ENCODE data around the gene PEMT. TPM values are rescaled to one million over a fixed set of nuclear protein-coding genes. Genes with fewer than 3 reads are reported as not detected.

The PEMT gene
- polyA plus RNA-seq, 2 of the 4 experiments (the other 2 are of a cell fraction), result 47.5 to 47.8 TPM

- TF ChIP-seq CTCF (IDR thresholded peaks at IDR 0.05), result no peak
- no peak for TF ChIP-seq EHMT2 (IDR thresholded peaks at IDR 0.05; ENCODE audit: low read depth)
- TF ChIP-seq HDAC2 (IDR thresholded peaks at IDR 0.05), result no peak
- TF ChIP-seq HMGXB4 (CRISPR knock-in tag; IDR thresholded peaks at IDR 0.05; ENCODE audit: borderline replicate concordance), result no peak
- TF ChIP-seq TP53 (CRISPR knock-in tag; IDR thresholded peaks at IDR 0.05), result no peak
Observed at GRCh38 chr17:17564323-17564722, 27.2 kb downstream of the PEMT start (continued).

- H3K4me2 ChIP-seq, result no peak overlapping the region
- TF ChIP-seq HOXB13 (CRISPR knock-in tag; IDR thresholded peaks at IDR 0.05; ENCODE audit: low read depth), result no peak
- no peak for TF ChIP-seq EP300 (IDR thresholded peaks at IDR 0.05)
- TF ChIP-seq BCL3 (IDR thresholded peaks at IDR 0.05), result no peak
- TF ChIP-seq HMGXB4 (CRISPR knock-in tag; IDR thresholded peaks at IDR 0.05; ENCODE audit: borderline replicate concordance), result no peak
- no peak for TF ChIP-seq RCOR1 (IDR thresholded peaks at IDR 0.05; ENCODE audit: low read depth, low read length)
- no peak for TF ChIP-seq EHMT2 (IDR thresholded peaks at IDR 0.05; ENCODE audit: low read depth)
- TF ChIP-seq E2F6 (IDR thresholded peaks at IDR 0.05; ENCODE audit: borderline replicate concordance, low read depth), result no peak
- POLR2A ChIA-PET, result no interaction called here
- no peak for FAIRE-seq
- no peaks in the 10 kb centered on the region for H3K9me3 ChIP-seq
- CTCF ChIA-PET, result interaction anchor here (0.9 to 12.7 kb wide), 5 partner anchors 50 to 212 kb away, joined by 3 to 254 read pairs (median 8); partner anchors contain the start of gene RASD1
- WGBS (ENCODE audit: missing lambda C conversion rate), result 85% methylated on average over 12 of the region's 13 CpGs
- DNase-seq (ENCODE audit: low read depth in 1 of 2, low spot score in 1 of 2), result no peak
- no peak overlapping the region for H3K4me3 ChIP-seq
- ATAC-seq, result no peak
- no peak overlapping the region for H3K27ac ChIP-seq
- no peaks in the 10 kb centered on the region for H3K4me1 ChIP-seq
Observed at GRCh38 chr17:17563530-17563929, 28.0 kb downstream of the PEMT start.

- Histone ChIP-seq H3K9me3 (no peaks in the 10 kb centered on the region), H3K4me2 (no peak overlapping the region), H3K4me1 (no peaks in the 10 kb centered on the region), H3K4me3 (no peak overlapping the region), H3K27ac (no peak overlapping the region)
- ChIA-PET POLR2A (no interaction called here), CTCF (interaction anchor here (1.0 to 12.2 kb wide), 8 partner anchors 7 to 210 kb away, joined by 3 to 236 read pairs (median 7); partner anchors contain the start of gene RASD1)
- ATAC-seq (no peak), FAIRE-seq (no peak), DNase-seq (ENCODE audit: low read depth in 1 of 2, low spot score in 1 of 2) (no peak)
- TF ChIP-seq CBX2 (IDR thresholded peaks at IDR 0.05; ENCODE audit: borderline replicate concordance, low read depth) (no peak), HDAC2 (IDR thresholded peaks at IDR 0.05) (no peak), SREBF2 (IDR thresholded peaks at IDR 0.05) (no peak), NPAS2 (CRISPR knock-in tag; IDR thresholded peaks at IDR 0.05; ENCODE audit: borderline replicate concordance) (no peak), RCOR1 (IDR thresholded peaks at IDR 0.05; ENCODE audit: low read depth, low read length) (no peak), EHMT2 (IDR thresholded peaks at IDR 0.05; ENCODE audit: low read depth) (no peak)
- WGBS (ENCODE audit: missing lambda C conversion rate), result 90% methylated on average over 15 of the region's 15 CpGs
Observed at GRCh38 chr17:17562146-17562511, 29.4 kb downstream of the PEMT start.
